H1 (cell line): ENCODE data around the gene AADAC. TPM values are rescaled to one million over a fixed set of nuclear protein-coding genes. Genes with fewer than 3 reads are reported as not detected.

Experiments used
- CTBP2 ChIP-seq: IDR thresholded peaks from 2 replicates; pipeline ENCODE4 v1.7.0; 2011; ENCODE audit warnings: borderline replicate concordance, mild to moderate bottlenecking, moderate library complexity, mixed read lengths, low read length; ENCODE audit not compliant: insufficient read depth, insufficient read length
- KDM4A ChIP-seq: IDR thresholded peaks from one replicate; pipeline ENCODE4 v1.7.1; 2012; ENCODE audit warnings: low read depth, mild to moderate bottlenecking, moderate library complexity, low read length, inconsistent platforms; ENCODE audit not compliant: severe bottlenecking
- TCF12 ChIP-seq: IDR thresholded peaks from 2 replicates; pipeline ENCODE4 v1.6.1; 2011; ENCODE audit warnings: low read depth, mild to moderate bottlenecking, low read length
- TEAD4 ChIP-seq: IDR thresholded peaks from 2 replicates; pipeline ENCODE4 v1.6.1; 2012; ENCODE audit warnings: low read depth, low read length, inconsistent platforms, mixed read lengths
- polyA plus RNA-seq, 7 experiments: library from polyadenylated mRNA; depleted of rRNA in 3 of 7; stranded (reverse) in 5 of 7; unstranded in 2 of 7; fragments of >200 nt in 5 of 7; fragments of 200-250 nt in 2 of 7; gene quantifications; 1 replicate in 5 of 7; 2 replicates in 1 of 7; 4 replicates in 1 of 7; pipeline versions ENCODE4 v1.2.1 to v1.2.3, GENCODE V29; 2011 to 2013; ENCODE audit warnings: missing spikeins in 2 of 7, mixed read lengths in 2 of 7
- total RNA-seq: library from RNA; stranded (reverse); fragmentation: NEBNext Ultra II Directional; extraction: Animal tissue kit (Norgen Biotek cat#: 25700); gene quantifications from 2 replicates; pipeline ENCODE4 v1.2.1, GENCODE V29; 2021
- TF ChIP-seq, protein P1 (sequence below): fragments of 300-600 bp; sonication (generic); IDR thresholded peaks from 2 replicates; pipeline ENCODE4 v1.7.1; 2012; ENCODE audit warnings: low read length, moderate library complexity, mild to moderate bottlenecking, inconsistent platforms; ENCODE audit not compliant: insufficient replicate concordance

AADAC gene
- total and polyA plus RNA-seq, 2 of the 8 experiments (the other 6 are each of a cell fraction or from before 2014, with no cell fraction given), result not detected

DNA sequence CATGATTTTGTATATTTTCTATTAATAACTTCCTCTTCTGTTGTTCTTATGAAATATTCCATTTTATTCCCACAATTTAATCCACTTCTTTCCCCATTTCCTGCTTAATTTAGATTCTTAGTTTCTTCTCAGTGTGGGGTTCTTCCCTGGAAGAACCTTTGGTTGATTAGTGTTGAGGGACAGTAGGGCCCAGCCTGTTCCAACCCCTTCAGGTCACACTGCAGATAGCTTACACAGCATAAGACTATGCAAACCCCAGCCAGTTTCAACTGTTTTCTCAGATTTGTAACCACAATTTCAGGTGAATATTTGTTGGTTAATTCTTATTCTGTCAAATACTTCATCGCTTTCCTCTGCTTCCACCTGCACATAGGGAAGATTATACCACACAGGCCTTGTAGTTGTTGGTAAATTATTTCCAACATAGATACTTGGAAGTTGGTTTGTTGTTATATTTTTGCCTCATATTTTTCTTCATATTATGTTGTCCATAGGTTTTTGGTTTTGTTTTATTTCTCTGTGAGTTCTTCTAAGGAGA lies 45.5 kb upstream of the AADAC start (continued):
- TF ChIP-seq, protein P1, sequence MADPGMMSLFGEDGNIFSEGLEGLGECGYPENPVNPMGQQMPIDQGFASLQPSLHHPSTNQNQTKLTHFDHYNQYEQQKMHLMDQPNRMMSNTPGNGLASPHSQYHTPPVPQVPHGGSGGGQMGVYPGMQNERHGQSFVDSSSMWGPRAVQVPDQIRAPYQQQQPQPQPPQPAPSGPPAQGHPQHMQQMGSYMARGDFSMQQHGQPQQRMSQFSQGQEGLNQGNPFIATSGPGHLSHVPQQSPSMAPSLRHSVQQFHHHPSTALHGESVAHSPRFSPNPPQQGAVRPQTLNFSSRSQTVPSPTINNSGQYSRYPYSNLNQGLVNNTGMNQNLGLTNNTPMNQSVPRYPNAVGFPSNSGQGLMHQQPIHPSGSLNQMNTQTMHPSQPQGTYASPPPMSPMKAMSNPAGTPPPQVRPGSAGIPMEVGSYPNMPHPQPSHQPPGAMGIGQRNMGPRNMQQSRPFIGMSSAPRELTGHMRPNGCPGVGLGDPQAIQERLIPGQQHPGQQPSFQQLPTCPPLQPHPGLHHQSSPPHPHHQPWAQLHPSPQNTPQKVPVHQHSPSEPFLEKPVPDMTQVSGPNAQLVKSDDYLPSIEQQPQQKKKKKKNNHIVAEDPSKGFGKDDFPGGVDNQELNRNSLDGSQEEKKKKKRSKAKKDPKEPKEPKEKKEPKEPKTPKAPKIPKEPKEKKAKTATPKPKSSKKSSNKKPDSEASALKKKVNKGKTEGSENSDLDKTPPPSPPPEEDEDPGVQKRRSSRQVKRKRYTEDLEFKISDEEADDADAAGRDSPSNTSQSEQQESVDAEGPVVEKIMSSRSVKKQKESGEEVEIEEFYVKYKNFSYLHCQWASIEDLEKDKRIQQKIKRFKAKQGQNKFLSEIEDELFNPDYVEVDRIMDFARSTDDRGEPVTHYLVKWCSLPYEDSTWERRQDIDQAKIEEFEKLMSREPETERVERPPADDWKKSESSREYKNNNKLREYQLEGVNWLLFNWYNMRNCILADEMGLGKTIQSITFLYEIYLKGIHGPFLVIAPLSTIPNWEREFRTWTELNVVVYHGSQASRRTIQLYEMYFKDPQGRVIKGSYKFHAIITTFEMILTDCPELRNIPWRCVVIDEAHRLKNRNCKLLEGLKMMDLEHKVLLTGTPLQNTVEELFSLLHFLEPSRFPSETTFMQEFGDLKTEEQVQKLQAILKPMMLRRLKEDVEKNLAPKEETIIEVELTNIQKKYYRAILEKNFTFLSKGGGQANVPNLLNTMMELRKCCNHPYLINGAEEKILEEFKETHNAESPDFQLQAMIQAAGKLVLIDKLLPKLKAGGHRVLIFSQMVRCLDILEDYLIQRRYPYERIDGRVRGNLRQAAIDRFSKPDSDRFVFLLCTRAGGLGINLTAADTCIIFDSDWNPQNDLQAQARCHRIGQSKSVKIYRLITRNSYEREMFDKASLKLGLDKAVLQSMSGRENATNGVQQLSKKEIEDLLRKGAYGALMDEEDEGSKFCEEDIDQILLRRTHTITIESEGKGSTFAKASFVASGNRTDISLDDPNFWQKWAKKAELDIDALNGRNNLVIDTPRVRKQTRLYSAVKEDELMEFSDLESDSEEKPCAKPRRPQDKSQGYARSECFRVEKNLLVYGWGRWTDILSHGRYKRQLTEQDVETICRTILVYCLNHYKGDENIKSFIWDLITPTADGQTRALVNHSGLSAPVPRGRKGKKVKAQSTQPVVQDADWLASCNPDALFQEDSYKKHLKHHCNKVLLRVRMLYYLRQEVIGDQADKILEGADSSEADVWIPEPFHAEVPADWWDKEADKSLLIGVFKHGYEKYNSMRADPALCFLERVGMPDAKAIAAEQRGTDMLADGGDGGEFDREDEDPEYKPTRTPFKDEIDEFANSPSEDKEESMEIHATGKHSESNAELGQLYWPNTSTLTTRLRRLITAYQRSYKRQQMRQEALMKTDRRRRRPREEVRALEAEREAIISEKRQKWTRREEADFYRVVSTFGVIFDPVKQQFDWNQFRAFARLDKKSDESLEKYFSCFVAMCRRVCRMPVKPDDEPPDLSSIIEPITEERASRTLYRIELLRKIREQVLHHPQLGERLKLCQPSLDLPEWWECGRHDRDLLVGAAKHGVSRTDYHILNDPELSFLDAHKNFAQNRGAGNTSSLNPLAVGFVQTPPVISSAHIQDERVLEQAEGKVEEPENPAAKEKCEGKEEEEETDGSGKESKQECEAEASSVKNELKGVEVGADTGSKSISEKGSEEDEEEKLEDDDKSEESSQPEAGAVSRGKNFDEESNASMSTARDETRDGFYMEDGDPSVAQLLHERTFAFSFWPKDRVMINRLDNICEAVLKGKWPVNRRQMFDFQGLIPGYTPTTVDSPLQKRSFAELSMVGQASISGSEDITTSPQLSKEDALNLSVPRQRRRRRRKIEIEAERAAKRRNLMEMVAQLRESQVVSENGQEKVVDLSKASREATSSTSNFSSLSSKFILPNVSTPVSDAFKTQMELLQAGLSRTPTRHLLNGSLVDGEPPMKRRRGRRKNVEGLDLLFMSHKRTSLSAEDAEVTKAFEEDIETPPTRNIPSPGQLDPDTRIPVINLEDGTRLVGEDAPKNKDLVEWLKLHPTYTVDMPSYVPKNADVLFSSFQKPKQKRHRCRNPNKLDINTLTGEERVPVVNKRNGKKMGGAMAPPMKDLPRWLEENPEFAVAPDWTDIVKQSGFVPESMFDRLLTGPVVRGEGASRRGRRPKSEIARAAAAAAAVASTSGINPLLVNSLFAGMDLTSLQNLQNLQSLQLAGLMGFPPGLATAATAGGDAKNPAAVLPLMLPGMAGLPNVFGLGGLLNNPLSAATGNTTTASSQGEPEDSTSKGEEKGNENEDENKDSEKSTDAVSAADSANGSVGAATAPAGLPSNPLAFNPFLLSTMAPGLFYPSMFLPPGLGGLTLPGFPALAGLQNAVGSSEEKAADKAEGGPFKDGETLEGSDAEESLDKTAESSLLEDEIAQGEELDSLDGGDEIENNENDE, result no peak
- TF ChIP-seq CTBP2 (no peak), TCF12 (no peak), TEAD4 (no peak), KDM4A (no peak)
